DND-41 (cell line): ENCODE results near the gene CD180.
"Not testable (repeated sequence)": the region's sequence is repeated elsewhere in the genome, so short reads cannot be mapped to it uniquely, and the experiment has no call there.

Source experiments
- EZH2 ChIP-seq: IDR thresholded peaks from 3 replicates; pipeline ENCODE4 v1.6.1; 2012; ENCODE audit warnings: borderline replicate concordance, low read depth, mild to moderate bottlenecking, moderate library complexity, low read length, inconsistent platforms; ENCODE audit not compliant: severe bottlenecking
- TF ChIP-seq, protein P1 (sequence below): IDR thresholded peaks from 2 replicates; pipeline ENCODE4 v1.5.1; 2012; ENCODE audit warnings: borderline replicate concordance, low read length, moderate library complexity, mild to moderate bottlenecking; ENCODE audit not compliant: poor library complexity, severe bottlenecking; ENCODE audit errors: extremely low read depth

DNA sequence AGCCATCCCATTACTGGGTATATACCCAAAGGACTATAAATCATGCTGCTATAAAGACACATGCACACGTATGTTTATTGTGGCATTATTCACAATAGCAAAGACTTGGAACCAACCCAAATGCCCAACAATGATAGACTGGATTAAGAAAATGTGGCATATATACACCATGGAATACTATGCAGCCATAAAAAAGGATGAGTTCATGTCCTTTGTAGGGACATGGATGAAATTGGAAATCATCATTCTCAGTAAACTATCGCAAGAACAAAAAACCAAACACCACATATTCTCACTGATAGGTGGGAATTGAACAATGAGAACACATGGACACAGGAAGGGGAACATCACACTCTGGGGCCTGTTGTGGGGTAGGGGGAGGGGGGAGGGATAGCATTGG lies 23.2 kb downstream of the CD180 start:
- TF ChIP-seq, protein P1, sequence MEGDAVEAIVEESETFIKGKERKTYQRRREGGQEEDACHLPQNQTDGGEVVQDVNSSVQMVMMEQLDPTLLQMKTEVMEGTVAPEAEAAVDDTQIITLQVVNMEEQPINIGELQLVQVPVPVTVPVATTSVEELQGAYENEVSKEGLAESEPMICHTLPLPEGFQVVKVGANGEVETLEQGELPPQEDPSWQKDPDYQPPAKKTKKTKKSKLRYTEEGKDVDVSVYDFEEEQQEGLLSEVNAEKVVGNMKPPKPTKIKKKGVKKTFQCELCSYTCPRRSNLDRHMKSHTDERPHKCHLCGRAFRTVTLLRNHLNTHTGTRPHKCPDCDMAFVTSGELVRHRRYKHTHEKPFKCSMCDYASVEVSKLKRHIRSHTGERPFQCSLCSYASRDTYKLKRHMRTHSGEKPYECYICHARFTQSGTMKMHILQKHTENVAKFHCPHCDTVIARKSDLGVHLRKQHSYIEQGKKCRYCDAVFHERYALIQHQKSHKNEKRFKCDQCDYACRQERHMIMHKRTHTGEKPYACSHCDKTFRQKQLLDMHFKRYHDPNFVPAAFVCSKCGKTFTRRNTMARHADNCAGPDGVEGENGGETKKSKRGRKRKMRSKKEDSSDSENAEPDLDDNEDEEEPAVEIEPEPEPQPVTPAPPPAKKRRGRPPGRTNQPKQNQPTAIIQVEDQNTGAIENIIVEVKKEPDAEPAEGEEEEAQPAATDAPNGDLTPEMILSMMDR = not testable (repeated sequence)
- TF ChIP-seq EZH2 = not testable (repeated sequence)
